Prostate gland (tissue), 2 donors: ENCODE measurements around the gene POLR1E.

ENCODE experiments used
- POLR2A ChIP-seq: fragments of 450-650 bp; IDR thresholded peaks from one replicate; pipeline ENCODE4 v1.6.1; 2016; ENCODE audit warnings: antibody characterized with exemption, mild to moderate bottlenecking
- POLR2AphosphoS5 ChIP-seq: sonication (generic); formaldehyde crosslinking; IDR thresholded peaks from one replicate; pipeline ENCODE4 v1.6.1; 2017; ENCODE audit warnings: antibody characterized with exemption
- TF ChIP-seq, protein P1 (sequence below), 4 experiments: fragments of 200-600 bp in 2 of 4; fragments of 450-650 bp in 2 of 4; sonication (generic) in 2 of 4; IDR thresholded peaks; 1 replicate in 3 of 4; 2 replicates in 1 of 4; pipeline ENCODE4 v1.5.1; 2016 to 2019; ENCODE audit warnings: antibody characterized with exemption in 4 of 4, mild to moderate bottlenecking in 2 of 4, moderate library complexity in 2 of 4

DNA sequence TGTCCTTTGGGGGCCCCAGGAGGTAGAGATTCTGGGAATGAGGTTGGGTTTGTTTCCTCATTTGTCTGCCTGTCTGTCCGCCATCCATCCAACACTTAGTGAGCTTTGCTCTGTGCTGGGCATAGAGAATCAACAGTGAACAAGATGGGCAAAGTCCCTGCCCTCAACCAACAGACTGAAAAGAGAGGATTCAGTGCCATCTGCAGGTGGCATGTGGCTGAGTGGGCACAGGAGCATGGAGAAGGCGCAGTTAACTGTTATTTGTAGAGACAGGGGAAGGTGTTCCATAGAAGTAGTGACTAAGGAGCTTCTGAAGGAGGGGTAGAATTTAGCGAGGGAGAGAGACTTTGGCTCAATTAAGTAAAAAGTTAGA, 23.1 kb downstream of the POLR1E start:
- TF ChIP-seq POLR2A (no peak), POLR2AphosphoS5 (no peak)
- TF ChIP-seq, protein P1, sequence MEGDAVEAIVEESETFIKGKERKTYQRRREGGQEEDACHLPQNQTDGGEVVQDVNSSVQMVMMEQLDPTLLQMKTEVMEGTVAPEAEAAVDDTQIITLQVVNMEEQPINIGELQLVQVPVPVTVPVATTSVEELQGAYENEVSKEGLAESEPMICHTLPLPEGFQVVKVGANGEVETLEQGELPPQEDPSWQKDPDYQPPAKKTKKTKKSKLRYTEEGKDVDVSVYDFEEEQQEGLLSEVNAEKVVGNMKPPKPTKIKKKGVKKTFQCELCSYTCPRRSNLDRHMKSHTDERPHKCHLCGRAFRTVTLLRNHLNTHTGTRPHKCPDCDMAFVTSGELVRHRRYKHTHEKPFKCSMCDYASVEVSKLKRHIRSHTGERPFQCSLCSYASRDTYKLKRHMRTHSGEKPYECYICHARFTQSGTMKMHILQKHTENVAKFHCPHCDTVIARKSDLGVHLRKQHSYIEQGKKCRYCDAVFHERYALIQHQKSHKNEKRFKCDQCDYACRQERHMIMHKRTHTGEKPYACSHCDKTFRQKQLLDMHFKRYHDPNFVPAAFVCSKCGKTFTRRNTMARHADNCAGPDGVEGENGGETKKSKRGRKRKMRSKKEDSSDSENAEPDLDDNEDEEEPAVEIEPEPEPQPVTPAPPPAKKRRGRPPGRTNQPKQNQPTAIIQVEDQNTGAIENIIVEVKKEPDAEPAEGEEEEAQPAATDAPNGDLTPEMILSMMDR (IDR thresholded peaks at IDR 0.05), result no peak
